ENCODE data around the gene THG1L.
A peak's percentile ranks its signal among the peaks of the same experiment; 100 is the strongest.

The THG1L gene

GRCh38 chr5:157744051-157745011 is 13.1 kb downstream of the THG1L start:
- peaks cover 5 to 17% of the 10 kb centered on the region in 2 donors for H3K4me1 ChIP-seq (ENCODE audit: control insufficient read depth in 1 of 2, insufficient read depth in 2 of 2, low read length in 2 of 2)

GRCh38 chr5:157745041-157745456 is 13.8 kb downstream of the THG1L start:
- Histone ChIP-seq H3K4me3 (ENCODE audit: low read depth in 1 of 2, low read length in 2 of 2) (peak overlapping the region; percentile 86 to 91), H3K27ac (ENCODE audit: low read length) (peak overlapping the region; percentile 72), H3K9me3 (ENCODE audit: control insufficient read depth in 1 of 2, low read length in 2 of 2) (no peaks in the 10 kb centered on the region), H3K27me3 (ENCODE audit: low read depth, low read length) (no peaks in the 10 kb centered on the region), H3K4me1 (ENCODE audit: control insufficient read depth in 1 of 2, insufficient read depth in 2 of 2, low read length in 2 of 2) (peaks cover 5 to 17% of the 10 kb centered on the region in 2 donors), H3K36me3 (ENCODE audit: control insufficient read depth in 1 of 2, insufficient read depth in 2 of 2, low read length in 2 of 2) (peaks cover under 1 to 3% of the 10 kb centered on the region in 2 donors)

More at GRCh38 chr5:157744051-157745011, 13.1 kb downstream of the THG1L start:
- H3K27me3 ChIP-seq (ENCODE audit: low read depth, low read length), result no peaks in the 10 kb centered on the region
- peak overlapping the region; percentile 86 to 91 for H3K4me3 ChIP-seq (ENCODE audit: low read depth in 1 of 2, low read length in 2 of 2)
- no peaks in the 10 kb centered on the region for H3K9me3 ChIP-seq (ENCODE audit: control insufficient read depth in 1 of 2, low read length in 2 of 2)
- H3K36me3 ChIP-seq (ENCODE audit: control insufficient read depth in 1 of 2, insufficient read depth in 2 of 2, low read length in 2 of 2), result peaks cover 3 to 8% of the 10 kb centered on the region in 2 donors
- peak overlapping the region; percentile 72 for H3K27ac ChIP-seq (ENCODE audit: low read length)

- no peaks in the 10 kb centered on the region for H3K27me3 ChIP-seq (ENCODE audit: low read depth, low read length)
- H3K4me1 ChIP-seq (ENCODE audit: control insufficient read depth in 1 of 2, insufficient read depth in 2 of 2, low read length in 2 of 2), result peaks cover 5 to 17% of the 10 kb centered on the region in 2 donors
- H3K9me3 ChIP-seq (ENCODE audit: control insufficient read depth in 1 of 2, low read length in 2 of 2), result no peaks in the 10 kb centered on the region
- peaks cover 0 to 5% of the 10 kb centered on the region in 2 donors for H3K36me3 ChIP-seq (ENCODE audit: control insufficient read depth in 1 of 2, insufficient read depth in 2 of 2, low read length in 2 of 2)
- no peak overlapping the region for H3K4me3 ChIP-seq (ENCODE audit: low read depth in 1 of 2, low read length in 2 of 2)
- no peak overlapping the region for H3K27ac ChIP-seq (ENCODE audit: low read length)
These were observed 16.0 kb downstream of the THG1L start for GRCh38 chr5:157747173-157747740.

- peak overlapping the region; percentile 34 for H3K27ac ChIP-seq (ENCODE audit: low read length)
These were observed 16.8 kb downstream of the THG1L start for GRCh38 chr5:157747766-157748700.

GRCh38 chr5:157748760-157749461 is 17.7 kb downstream of the THG1L start:
- Histone ChIP-seq H3K9me3 (ENCODE audit: control insufficient read depth in 1 of 2, low read length in 2 of 2) (no peaks in the 10 kb centered on the region), H3K4me3 (ENCODE audit: low read depth in 1 of 2, low read length in 2 of 2) (no peak overlapping the region), H3K27me3 (ENCODE audit: low read depth, low read length) (no peaks in the 10 kb centered on the region), H3K27ac (ENCODE audit: low read length) (no peak overlapping the region), H3K4me1 (ENCODE audit: control insufficient read depth in 1 of 2, insufficient read depth in 2 of 2, low read length in 2 of 2) (peaks cover 0 to 12% of the 10 kb centered on the region in 2 donors), H3K36me3 (ENCODE audit: control insufficient read depth in 1 of 2, insufficient read depth in 2 of 2, low read length in 2 of 2) (peaks cover 10 to 14% of the 10 kb centered on the region in 2 donors)

More at GRCh38 chr5:157747766-157748700, 16.8 kb downstream of the THG1L start:
- H3K36me3 ChIP-seq (ENCODE audit: control insufficient read depth in 1 of 2, insufficient read depth in 2 of 2, low read length in 2 of 2), result peaks cover 5 to 7% of the 10 kb centered on the region in 2 donors
- no peaks in the 10 kb centered on the region for H3K9me3 ChIP-seq (ENCODE audit: control insufficient read depth in 1 of 2, low read length in 2 of 2)
- peaks cover 2 to 14% of the 10 kb centered on the region in 2 donors for H3K4me1 ChIP-seq (ENCODE audit: control insufficient read depth in 1 of 2, insufficient read depth in 2 of 2, low read length in 2 of 2)
- H3K4me3 ChIP-seq (ENCODE audit: low read depth in 1 of 2, low read length in 2 of 2), result no peak overlapping the region
- H3K27me3 ChIP-seq (ENCODE audit: low read depth, low read length), result no peaks in the 10 kb centered on the region

- Histone ChIP-seq H3K4me1 (ENCODE audit: control insufficient read depth in 1 of 2, insufficient read depth in 2 of 2, low read length in 2 of 2) (peaks cover 0 to 12% of the 10 kb centered on the region in 2 donors), H3K27ac (ENCODE audit: low read length) (no peak overlapping the region), H3K4me3 (ENCODE audit: low read depth in 1 of 2, low read length in 2 of 2) (no peak overlapping the region)
These were observed 18.2 kb downstream of the THG1L start for GRCh38 chr5:157749462-157749799.

GRCh38 chr5:157750320-157750719 is 19.1 kb downstream of the THG1L start:
- Histone ChIP-seq H3K27me3 (ENCODE audit: low read depth, low read length) (no peaks in the 10 kb centered on the region), H3K9me3 (ENCODE audit: control insufficient read depth in 1 of 2, low read length in 2 of 2) (no peaks in the 10 kb centered on the region), H3K4me3 (ENCODE audit: low read depth in 1 of 2, low read length in 2 of 2) (no peak overlapping the region), H3K4me1 (ENCODE audit: control insufficient read depth in 1 of 2, insufficient read depth in 2 of 2, low read length in 2 of 2) (peaks cover 0 to 6% of the 10 kb centered on the region in 2 donors), H3K27ac (ENCODE audit: low read length) (no peak overlapping the region), H3K36me3 (ENCODE audit: control insufficient read depth in 1 of 2, insufficient read depth in 2 of 2, low read length in 2 of 2) (peaks cover 19 to 26% of the 10 kb centered on the region in 2 donors)

More at GRCh38 chr5:157749462-157749799, 18.2 kb downstream of the THG1L start:
- no peaks in the 10 kb centered on the region for H3K9me3 ChIP-seq (ENCODE audit: control insufficient read depth in 1 of 2, low read length in 2 of 2)
- H3K27me3 ChIP-seq (ENCODE audit: low read depth, low read length), result no peaks in the 10 kb centered on the region
- peaks cover 12 to 19% of the 10 kb centered on the region in 2 donors for H3K36me3 ChIP-seq (ENCODE audit: control insufficient read depth in 1 of 2, insufficient read depth in 2 of 2, low read length in 2 of 2)

- no peak overlapping the region for H3K27ac ChIP-seq (ENCODE audit: low read length)
- no peak overlapping the region for H3K4me3 ChIP-seq (ENCODE audit: low read depth in 1 of 2, low read length in 2 of 2)
- no peaks in the 10 kb centered on the region for H3K4me1 ChIP-seq (ENCODE audit: control insufficient read depth in 1 of 2, insufficient read depth in 2 of 2, low read length in 2 of 2)
- H3K27me3 ChIP-seq (ENCODE audit: low read depth, low read length), result no peaks in the 10 kb centered on the region
- H3K36me3 ChIP-seq (ENCODE audit: control insufficient read depth in 1 of 2, insufficient read depth in 2 of 2, low read length in 2 of 2), result peaks cover 20 to 47% of the 10 kb centered on the region in 2 donors
- no peaks in the 10 kb centered on the region for H3K9me3 ChIP-seq (ENCODE audit: control insufficient read depth in 1 of 2, low read length in 2 of 2)
These were observed 24.9 kb downstream of the THG1L start for GRCh38 chr5:157756122-157756521.

- Histone ChIP-seq H3K27me3 (ENCODE audit: low read depth, low read length) (no peaks in the 10 kb centered on the region), H3K36me3 (ENCODE audit: control insufficient read depth in 1 of 2, insufficient read depth in 2 of 2, low read length in 2 of 2) (peaks cover 12 to 35% of the 10 kb centered on the region in 2 donors), H3K9me3 (ENCODE audit: control insufficient read depth in 1 of 2, low read length in 2 of 2) (no peaks in the 10 kb centered on the region), H3K4me3 (ENCODE audit: low read depth in 1 of 2, low read length in 2 of 2) (no peak overlapping the region), H3K27ac (ENCODE audit: low read length) (no peak overlapping the region), H3K4me1 (ENCODE audit: control insufficient read depth in 1 of 2, insufficient read depth in 2 of 2, low read length in 2 of 2) (peaks cover 0 to 12% of the 10 kb centered on the region in 2 donors)
These were observed 27.5 kb downstream of the THG1L start for GRCh38 chr5:157758706-157759105.

Measured in muscle layer of duodenum (tissue), 2 donors.